HG02938 (cell line): ENCODE results near the gene SLC1A3.

Source experiments
- ATAC-seq: cut with Tn5 transposase; IDR thresholded peaks from one replicate; pipeline ENCODE4 v1.9.1; 2021; ENCODE audit warnings: mild to moderate bottlenecking, moderate library complexity; ENCODE audit not compliant: unreplicated experiment

The SLC1A3 gene

DNA sequence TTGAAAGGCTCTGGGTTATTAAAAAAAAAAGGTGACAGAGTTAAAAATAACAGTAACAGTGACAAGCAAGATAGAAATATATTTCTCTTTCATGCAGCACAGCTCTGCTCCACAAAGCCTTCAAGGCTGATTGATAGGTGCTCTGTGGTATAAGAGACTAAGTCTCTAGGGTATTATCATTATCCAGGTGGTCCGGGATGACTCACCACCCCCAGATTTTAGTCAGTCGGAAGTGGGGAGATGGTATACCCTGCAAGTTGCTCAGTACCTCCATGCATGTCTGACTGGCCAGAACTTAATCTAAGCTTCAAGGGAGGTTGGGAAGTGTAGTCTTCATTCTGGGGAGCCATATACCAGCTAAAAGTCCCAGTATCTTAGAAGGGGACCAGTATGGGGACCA is 76.1 kb downstream of the SLC1A3 start:
- ATAC-seq: no peak

DNA sequence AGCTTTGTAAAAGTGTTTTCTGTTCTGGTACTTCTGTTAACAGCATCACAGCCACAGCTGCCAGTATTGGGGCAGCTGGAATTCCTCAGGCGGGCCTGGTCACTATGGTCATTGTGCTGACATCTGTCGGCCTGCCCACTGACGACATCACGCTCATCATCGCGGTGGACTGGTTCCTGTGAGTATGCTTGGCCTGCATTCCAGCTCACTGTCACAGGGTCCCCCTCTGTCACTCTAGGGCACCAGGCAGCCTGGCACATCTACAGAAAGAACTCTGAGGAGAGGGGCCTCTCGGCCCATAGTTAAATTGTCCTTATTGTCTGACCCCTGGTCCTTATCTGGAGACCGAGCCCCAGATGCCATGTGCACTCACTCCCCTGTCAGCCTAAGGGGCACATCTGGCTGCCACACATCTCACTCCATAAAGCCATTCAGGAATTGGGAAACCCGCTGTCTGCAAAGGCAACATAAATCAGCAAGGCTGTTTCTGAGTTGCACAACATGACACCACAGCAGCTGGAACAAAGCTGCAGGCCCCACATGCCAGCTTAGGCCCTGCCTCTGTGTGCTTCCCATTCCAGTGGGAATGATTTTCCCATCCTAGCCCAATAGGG is 77.5 kb downstream of the SLC1A3 start:
- no peak for ATAC-seq

DNA sequence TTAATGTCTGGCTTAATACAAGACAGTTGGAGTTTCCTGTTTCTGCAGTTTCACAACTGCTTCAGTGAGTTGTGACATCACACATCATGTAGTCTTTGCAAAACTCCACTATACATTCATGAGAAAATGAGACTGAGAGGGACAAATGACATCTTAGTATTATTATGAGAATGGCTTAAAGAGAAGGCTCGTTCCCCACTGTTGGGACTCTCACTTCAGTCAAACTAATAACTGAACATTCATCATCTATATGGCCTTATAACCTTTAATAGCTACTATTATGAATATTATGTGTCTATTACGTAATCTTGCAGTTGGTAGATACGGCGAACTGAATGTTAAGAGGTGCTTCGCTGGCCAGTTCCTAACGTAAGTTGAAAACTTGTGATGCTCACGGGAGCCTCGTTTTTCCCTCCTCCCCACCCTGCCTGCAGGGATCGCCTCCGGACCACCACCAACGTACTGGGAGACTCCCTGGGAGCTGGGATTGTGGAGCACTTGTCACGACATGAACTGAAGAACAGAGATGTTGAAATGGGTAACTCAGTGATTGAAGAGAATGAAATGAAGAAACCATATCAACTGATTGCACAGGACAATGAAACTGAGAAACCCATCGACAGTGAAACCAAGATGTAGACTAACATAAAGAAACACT is 79.4 kb downstream of the SLC1A3 start:
- ATAC-seq: peak; percentile 60

DNA sequence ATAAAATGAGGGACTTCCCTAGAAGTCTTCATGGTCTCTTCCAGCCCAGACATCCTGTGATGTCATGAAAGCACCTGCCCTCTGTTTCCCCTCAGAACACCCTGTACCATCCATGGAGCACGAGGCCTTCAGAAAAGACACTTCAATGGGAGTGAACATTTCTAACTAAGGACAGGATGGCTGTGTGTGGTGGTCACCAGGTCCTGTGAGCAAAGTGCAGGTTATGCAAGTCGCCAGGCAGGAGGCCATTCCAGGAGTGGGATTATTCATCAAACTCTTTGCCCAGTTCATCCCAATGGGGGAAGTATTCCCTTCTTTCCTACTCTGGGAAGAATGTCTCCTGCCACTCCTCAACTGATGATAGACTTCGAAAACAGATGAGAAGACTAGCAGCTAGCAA is 80.5 kb downstream of the SLC1A3 start:
- ATAC-seq: no peak

DNA sequence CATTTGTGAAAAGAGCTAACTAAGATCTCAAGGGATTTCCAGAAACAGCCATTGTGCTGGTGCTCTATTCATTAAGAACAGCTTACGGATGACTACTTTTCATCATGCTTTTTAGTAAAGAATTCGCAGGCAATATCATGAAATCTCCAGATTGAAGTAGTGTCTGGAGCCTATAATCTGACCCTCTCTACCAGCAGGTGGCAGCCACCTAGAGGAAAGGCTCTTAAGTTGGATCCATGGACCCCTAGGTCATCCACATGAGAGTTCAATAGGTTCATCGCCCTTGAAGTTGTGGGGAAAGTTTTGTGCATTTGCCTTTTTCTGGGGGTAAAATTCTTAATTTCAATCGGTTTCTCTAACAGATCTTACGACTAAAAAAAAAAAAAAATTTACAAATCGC is 82.3 kb downstream of the SLC1A3 start:
- ATAC-seq: no peak

DNA sequence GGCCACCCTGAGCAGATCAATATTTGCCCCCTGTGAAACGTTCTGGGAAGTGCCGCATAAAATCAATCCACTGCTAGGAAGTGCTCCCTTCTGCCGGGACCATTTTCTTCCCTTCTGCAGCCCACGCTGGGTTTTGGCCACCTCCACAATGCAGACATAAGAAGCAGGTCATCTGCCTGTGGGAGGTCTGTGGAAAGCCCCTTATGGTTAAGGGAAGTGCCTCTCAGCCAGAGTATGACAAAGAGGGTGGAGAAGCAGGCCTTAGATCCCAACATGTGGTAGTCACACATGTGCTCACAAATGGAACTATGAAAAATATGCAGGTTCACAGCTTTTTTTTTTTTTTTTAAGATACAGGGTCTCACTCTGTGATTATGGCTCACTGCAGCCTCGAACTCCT is 82.8 kb downstream of the SLC1A3 start:
- ATAC-seq: no peak

DNA sequence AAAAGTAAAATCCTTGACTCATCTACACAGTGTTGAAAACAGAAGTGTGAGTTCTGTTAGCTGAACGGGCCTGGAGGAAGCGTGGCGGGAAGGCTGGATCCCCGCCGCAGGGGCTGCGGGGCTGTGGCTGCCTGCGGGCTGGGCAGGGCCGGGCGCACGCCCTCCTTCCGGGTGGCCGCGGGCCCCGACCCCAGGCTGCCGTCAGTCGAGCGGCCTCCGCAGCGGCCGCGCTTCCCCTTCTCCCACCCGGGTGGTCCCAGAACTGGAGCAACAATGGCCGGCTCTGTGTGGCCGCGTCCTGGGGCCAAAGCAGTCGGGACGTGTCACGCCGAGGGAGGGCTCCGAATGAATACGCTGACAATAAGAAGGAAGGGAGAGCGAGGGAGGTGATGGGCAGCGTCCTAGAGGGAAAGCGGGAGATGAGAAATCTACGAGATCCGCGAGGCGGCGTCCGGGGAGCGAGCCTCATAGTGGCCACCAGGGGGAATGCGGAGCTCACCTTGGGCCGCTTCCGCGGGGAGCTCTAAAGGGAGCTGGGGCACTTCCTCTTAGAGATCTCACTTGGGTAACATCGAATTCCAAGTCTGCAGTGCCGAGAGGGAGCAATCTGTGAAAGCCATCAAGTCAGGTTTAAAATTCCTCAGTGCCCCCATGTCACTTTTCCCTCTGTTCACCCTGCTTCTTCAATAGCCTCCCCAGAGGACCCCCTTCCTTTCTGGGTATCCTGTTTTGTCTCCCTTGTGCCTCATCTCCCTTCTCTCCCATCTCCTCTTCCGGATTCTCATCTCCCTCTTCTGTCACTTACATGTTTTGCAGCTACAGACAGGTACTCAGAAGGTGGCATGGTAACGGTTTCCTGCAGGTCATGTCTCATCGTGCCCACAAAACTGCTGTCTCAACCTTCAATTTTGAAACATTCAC is 83.9 kb downstream of the SLC1A3 start:
- peak; percentile 56 for ATAC-seq

DNA sequence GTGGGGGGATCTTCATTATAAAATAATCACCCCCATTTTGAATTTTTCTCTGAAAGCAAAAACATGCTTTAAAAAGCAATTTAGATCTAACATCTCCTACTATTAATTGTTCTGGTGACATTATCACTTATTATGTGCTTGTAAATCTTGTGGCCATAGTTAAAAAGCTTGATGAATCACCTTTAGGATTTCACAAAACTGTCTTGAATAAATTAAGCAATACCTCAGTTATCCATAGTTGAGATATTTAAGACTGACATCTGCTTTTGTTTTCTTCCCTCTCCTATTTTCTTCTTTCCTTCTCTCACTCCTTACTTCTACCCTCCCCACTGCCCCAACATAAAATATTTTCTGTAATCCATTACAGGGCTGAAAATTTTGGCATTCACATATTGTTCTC is 84.8 kb downstream of the SLC1A3 start:
- no peak for ATAC-seq

DNA sequence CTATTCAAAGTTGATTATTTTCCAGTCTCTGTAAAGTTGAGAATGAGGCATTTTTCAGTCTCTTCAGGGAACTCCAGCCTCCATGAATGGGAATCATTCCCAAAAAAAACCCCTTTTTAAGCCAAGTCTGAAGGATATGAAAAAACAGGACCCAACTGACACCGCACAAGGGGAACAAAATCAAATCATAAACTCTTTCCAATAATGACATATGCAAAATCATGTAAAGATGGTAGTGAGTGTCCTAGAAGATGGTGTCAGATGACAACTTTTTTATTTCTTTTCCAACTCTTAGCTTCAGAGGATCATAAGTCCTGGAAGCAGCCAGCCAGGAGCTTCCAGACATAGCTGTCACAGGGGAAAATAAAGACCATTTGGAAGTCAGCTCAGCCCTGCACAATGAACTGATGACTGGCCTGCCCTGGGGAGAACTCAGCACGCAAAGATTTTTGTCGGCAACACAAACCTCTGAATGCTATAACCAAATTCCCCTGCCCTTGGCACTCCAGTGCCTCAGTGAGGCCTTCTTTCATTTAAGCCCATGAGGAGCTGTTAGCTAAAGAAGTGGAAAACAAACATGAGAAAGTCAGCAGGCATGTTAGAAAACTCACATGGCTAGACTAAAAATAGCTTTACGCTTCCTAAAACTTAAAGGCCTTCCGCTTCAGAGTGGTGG is 85.4 kb downstream of the SLC1A3 start:
- no peak for ATAC-seq

DNA sequence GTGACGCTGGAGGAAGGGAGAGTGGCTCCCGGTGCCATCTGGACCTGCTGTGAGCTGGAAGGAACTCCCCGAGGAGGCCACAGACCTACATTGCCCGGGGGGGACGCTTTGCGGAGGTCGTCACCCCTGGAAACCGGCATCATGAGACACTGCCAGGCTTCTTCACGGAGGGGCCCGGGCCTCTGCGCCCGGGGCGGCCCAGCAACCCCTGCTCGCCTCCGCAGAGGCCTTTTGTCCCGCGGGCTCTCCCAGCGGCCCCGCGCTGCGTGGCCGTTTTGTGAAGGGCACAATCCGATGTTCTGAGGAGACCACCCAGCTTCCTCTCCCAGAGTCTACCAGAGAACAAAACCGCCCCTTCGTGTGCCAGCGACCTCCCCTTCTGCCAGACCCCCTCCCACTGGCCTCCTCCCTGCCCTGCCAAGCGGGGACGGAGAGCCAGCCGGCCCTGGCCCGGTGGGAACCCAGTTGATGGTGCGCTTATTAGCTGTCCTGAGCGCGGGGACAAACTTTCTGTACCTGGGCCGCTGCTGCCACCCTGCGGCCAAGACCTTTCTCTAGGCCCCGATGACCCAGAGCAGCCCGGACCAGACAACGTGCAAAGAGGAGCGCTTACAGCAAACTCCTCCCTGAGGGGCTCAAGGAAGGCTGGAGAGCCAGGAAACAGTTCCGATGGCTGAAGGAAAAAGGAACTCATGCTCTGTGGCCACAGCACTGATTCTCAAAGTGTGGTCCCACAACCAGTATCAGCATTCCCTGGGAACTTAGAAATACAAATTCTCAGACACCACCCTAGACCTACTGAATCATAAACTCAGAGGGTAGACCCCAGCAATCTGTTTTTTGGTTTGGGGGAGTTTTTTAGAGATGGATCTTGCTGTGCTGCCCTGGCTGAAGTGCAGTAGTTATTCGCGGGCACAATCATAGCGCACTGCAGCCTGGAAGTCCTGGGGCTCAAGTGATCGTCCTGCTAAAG is 86.7 kb downstream of the SLC1A3 start:
- ATAC-seq: peak; percentile 71

DNA sequence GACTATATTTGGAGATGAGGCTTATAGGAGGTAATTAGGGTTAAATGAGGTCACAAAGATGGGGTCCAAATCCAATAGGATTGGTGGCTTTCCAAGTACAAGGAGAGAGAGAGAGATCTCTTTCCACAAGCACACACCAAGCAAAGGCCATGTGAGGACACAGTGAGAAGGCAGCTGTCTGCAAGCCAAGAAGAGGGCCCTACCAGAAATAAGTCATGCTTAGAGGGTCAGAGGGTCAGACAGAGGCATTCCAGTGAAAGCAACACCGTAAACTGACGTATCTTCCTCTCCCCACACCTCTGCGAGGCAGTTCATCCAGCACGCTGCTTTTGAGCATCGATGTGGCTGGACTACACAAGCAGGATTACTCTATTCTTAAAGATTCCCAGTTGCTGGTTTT is 87.9 kb downstream of the SLC1A3 start:
- ATAC-seq: no peak

DNA sequence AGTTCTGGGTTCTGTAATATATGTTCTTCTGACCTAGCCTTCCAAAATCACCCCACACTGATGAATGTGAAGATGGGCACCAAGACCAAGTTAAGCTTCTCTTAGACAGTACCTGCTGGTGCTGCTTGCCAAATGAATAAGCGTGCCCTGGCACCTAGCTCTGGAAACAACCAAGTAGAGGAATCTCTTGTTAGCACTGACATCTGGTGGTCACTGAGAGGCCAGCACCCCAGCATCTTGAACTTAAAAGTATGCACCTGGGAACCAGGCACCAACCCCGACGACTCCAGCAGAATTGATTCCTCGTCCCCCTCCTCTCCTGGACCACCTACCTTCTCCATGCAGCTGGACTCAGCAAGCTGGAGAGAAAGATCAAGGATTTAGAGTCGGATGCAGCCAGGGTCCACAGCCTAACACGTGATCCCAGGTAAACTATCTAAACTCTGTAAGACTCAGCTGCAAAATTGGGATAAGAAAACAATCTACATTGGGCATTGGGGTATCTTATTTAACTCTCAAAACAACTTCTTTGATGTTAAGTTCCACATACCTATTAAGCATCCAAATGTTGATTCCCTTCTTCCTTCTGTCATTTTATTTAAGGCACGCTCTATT is 89.8 kb downstream of the SLC1A3 start:
- no peak for ATAC-seq

DNA sequence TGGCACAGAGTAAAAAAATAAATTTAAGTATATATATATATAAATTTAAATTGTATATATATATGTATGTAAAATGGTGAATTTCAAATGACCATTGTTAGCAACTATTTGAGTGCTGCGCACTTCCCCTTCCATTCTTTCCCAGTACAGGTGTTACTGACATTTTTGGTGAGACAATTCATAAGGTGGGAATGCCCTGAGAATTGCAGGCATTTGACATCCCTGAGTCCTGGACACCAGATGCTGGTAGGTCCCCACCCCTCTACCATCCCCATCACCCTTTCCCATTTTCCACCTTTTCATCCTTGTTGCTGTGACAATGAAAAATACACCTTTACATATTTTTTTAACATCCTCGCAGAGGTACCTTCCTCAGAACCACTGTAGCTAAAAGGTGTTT is 91.6 kb downstream of the SLC1A3 start:
- no peak for ATAC-seq

DNA sequence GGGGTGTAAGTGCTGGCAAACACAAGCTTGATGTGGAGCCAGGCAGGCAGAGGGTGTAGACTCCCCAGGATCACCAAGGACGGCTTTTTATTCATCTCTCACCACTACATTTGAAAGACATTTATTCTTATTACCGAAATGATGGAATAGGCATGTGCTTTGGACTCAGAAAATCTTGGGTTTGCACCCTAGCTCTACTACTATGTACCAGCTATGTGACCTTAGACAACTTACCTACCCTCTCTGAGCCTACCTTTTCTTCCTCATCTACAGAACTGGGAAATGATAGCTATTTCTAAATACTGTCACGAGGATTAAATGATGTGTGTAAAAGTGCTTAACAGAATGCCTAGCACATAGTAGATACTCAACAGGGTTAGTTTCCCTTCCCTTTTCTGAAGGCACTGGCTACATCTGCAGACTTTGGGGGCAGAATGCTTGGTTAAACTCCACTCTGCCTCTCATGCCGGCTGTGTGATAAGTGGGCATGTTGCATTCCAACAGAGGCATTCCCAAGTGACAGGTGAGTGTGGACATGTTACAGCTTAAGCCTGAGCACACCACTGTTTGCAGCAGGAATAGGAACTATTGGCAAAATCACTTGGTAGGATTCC is 94.8 kb downstream of the SLC1A3 start:
- ATAC-seq: peak; percentile 92

DNA sequence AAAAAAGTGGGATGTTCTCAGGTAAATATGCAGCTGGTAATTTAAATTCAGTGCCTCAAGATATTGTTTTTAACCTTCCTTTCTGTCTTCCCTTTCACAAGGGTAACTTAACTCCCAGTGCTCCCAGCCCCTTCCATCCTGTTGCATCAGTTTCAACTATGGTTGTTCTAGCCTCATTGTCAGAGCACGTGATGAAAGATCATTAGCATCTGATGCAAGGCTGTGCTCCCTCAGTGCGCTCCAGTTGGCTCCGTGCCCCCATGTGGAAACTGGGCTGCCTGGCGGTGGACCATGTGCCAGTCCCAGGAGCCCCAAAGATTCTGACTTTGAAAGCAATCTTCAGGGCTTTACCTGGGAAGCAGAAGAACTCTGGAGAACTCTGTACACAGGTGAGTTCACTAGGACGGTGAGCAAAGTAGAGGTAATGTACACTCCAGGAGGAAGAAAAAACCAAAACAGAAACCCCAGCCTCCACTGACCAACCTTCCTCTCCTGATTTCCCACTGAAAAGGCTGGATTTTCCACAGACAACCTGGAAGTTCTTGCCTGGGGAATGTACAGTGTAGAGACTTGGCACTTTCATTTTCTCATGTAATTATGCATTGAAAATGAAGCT is 96.9 kb downstream of the SLC1A3 start:
- ATAC-seq: no peak

DNA sequence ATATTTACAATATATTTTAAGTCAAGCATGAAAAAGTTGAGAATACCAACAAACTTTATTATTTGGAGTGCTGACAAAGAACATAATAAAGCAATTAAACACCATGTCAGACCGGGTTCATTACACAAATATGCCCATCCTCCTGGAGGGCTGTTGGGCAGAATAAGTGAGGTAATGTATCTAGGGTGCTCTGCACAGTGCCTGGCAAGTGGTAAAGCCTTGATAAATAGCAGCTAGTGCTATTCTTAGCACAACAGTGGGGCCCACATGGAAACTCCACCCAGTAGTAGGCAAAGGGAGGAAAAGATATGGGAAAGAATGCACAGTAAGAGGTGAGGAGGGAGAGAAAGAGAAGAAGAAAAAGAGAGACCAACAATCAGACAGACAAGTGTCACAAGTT is 97.7 kb downstream of the SLC1A3 start:
- no peak for ATAC-seq

DNA sequence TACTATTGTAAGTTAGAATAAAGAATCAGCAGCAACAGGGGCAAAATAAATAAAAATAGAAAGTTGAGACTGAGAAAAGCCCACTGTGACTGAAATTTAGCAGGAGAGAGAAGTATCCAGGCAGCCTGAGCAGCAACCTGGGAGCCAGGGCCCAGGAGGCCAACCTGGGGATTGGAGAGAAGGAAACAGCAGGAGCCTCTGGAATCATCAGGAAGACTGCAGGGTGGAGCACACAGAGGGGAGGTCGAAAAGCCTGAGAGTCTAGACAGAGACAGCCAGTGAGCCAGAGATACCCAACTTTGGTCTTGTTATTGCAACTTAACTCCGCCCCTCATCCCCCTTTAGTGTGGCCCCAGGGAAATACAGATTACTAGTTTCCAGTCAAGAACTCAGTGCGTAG is 98.6 kb downstream of the SLC1A3 start:
- ATAC-seq: no peak

DNA sequence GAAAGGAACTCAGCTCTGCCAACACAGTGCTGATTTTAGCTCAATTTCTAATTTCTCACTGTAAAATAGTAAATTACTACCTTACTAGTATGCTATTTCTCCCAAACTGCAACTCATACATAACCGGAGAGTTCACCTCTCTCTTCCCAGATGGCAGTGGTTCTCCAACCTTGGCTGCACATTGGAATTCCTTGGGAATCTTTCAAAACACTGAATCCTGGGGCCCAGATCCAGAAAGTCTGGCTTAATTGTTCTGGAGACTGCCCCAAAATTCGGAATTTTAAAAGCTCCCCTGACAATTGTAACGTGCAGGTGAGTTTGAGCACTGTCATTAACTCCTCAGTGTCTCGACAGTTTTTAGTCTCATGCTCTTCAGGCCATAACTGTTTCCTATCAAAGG is 100.3 kb downstream of the SLC1A3 start:
- no peak for ATAC-seq

DNA sequence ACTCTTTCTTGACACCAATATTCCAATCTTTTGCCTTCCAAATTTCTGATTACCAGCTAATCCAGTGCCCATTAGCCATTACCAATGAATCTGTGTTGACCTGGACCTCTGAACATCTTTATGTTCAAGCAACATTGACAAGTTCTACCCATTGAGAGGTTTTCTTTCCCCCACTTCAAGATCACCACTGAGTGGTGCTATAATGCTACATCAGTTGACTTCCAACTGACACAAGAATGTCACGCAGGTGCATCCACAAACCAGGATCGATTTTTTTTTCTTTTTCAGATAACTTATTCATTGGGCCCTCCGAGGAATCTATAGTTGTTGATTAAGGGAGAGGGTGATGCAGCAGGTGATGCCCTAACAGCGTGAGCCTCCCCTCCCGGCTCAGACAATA is 102.6 kb downstream of the SLC1A3 start:
- no peak for ATAC-seq
